NCI-H774 (cell line): ENCODE measurements around the gene ARMC3.
A peak's percentile ranks its signal among the peaks of the same experiment; 100 is the strongest.

ENCODE experiments used
- DNase-seq: peaks from one replicate; lab custom pipeline; 2025; lab: John Stamatoyannopoulos, UW

The ARMC3 gene

GRCh38 chr10:22992621-22993020 is 64.8 kb downstream of the ARMC3 start:
- no peak for DNase-seq

DNA sequence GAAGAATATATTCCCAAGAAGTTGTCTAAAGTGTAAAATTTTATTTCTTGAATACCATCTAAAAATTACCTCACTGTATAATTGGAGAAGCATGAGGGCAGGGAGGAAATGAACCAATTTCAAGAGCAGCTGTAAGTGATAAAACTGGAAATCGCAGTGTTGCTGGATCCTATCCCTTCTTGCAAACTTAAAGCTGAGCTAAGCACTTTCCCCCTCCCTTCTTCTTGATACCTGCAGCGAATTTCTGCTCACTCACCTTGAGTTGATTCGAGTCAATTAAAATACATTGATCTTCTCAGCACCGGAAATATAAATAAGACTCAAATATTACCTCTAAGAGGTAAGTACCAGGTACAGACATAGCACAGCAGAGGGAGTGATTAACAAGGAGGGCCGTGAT is 65.5 kb downstream of the ARMC3 start:
- DNase-seq, result no peak

GRCh38 chr10:22997096-22997495 is 69.2 kb downstream of the ARMC3 start:
- DNase-seq, result peak; percentile 9

GRCh38 chr10:22998091-22998490 is 70.2 kb downstream of the ARMC3 start:
- no peak for DNase-seq

- peak; percentile 25 for DNase-seq
These were observed 72.1 kb downstream of the ARMC3 start for GRCh38 chr10:22999942-23000341.

DNA sequence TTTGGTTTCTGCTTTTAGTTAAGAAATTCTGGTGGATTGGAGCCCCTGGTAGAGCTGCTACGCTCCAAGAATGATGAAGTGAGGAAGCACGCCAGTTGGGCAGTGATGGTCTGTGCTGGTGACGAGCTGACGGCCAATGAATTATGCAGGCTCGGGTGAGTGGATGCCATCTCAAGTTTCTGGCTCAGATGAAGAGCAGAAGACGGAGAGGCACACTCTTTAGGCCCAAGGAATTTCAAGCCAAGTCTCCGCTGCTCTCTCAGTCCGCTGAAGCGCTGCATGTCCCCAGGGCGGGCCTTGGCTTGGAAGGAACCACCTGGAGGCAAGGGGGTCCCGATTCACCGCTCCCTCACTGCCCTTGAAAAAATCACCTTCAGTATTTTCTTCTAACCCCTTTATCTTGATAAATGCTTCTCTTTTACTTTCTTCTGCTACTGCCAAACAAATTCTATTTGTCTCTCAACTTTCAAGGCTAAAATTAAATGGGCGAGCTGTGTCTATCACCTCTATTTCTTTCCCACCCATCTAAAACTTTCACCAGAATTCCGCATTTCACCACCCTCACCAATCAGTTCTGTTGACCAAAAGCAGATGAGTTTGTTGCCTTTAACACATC is 74.2 kb downstream of the ARMC3 start:
- DNase-seq, result no peak

GRCh38 chr10:23005150-23005549 is 77.3 kb downstream of the ARMC3 start:
- no peak for DNase-seq

- no peak for DNase-seq
These were observed 85.9 kb downstream of the ARMC3 start for GRCh38 chr10:23013581-23014335.

GRCh38 chr10:23015021-23015707 is 87.3 kb downstream of the ARMC3 start:
- no peak for DNase-seq

- DNase-seq, result no peak
These were observed 88.8 kb downstream of the ARMC3 start for GRCh38 chr10:23016636-23017035.

- no peak for DNase-seq
These were observed 91.8 kb downstream of the ARMC3 start for GRCh38 chr10:23019633-23020032.

GRCh38 chr10:23021430-23021829 is 93.6 kb downstream of the ARMC3 start:
- DNase-seq, result no peak

GRCh38 chr10:23024002-23024401 is 96.1 kb downstream of the ARMC3 start:
- DNase-seq, result no peak

DNA sequence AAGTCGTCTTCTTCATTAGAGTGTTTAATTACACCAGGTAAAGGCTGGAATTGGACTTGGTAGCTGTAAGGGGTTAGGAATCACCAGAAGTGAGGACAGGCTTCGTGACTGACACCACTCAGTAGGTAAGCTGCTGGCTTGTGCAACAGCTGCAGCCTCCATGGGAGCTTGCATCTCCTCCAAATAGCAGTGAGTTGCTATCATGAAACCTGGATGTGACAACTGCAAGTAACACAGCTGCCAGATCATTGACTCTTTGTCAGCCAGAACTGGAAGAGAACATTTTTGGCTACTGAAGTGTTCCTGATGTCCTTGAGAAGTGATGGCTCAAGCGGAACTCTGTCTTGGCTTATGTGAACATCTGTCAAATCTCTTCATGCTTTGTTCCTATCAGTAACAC is 103.5 kb downstream of the ARMC3 start:
- DNase-seq, result no peak

DNA sequence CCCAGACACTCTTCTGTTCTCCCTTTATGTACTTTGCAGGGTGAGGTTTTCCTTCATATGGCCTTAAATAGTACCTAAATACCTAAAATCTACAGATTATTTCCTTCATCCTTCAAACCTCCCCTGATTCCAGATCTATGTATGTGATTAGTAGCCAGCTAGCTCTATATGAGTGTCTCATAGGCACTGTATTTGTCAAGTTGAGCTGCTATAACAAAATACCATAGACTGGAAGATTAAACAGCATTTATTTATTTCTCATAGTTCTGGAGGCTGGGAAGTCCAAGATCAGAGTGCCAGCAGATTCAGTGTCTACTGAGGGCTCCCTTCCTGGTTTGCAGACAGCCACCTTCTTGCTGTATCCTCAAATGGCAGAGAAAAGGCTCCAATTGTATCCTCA is 106.9 kb downstream of the ARMC3 start:
- DNase-seq, result no peak

- no peak for DNase-seq
These were observed 107.7 kb downstream of the ARMC3 start for GRCh38 chr10:23035569-23035968.

- no peak for DNase-seq
These were observed 109.3 kb downstream of the ARMC3 start for GRCh38 chr10:23037152-23037551.

DNA sequence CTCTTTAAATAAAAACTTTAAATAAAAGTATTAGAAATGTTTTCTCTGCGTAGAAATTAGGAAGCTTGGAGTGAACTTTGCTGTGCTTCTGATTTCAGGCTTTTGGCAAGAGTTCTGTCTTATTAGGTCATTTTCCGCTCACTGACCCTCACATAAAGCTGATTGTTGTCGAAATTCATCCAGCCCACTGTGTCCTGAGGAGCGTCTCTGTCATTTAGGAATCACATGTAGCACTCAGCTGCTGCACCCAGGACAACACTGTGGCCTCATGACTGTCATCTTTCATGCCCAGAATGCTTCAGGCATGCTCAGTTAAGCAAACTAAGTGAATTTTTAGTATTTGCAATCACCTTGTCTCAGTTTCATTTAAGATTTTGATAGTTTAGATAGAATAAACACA is 109.7 kb downstream of the ARMC3 start:
- DNase-seq, result no peak

DNA sequence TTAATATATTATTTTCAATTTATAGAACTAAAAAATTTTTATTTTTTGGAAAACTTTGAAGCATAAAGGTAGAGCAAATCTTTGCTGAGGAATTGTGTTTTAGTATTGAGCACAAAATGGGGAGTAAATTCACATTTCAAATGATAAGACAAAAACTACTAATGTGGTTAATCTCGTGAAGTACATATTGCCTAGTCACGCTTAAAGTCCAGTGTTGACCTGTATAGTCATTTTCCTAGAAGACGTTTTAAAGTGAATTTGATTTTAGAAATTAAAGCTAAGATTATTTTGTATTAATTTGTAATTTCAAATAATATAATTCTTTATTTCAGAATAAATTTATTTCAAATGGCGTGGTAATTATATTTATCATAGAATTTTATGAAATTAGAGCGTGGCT is 110.3 kb downstream of the ARMC3 start:
- DNase-seq, result no peak

DNA sequence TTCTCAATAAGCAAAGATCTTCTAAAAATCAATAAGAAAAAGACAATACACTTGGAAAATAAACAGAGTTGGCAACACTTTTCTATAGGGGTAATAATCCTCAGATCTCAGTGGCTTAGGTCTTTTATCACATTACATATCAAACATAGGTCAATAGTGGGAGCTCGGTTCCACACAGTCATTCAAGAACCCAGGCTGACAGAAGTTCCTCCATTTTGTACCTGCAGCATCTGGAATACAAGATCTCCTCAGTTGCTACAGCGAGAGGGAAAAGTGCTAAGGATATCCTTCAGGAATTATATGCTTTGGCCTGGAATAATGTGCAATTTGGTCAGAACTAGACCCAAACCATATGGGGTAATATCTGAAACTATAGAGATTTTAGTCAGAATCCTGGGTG is 112.1 kb downstream of the ARMC3 start:
- DNase-seq, result no peak

- no peak for DNase-seq
These were observed 118.2 kb downstream of the ARMC3 start for GRCh38 chr10:23046027-23046426.

DNA sequence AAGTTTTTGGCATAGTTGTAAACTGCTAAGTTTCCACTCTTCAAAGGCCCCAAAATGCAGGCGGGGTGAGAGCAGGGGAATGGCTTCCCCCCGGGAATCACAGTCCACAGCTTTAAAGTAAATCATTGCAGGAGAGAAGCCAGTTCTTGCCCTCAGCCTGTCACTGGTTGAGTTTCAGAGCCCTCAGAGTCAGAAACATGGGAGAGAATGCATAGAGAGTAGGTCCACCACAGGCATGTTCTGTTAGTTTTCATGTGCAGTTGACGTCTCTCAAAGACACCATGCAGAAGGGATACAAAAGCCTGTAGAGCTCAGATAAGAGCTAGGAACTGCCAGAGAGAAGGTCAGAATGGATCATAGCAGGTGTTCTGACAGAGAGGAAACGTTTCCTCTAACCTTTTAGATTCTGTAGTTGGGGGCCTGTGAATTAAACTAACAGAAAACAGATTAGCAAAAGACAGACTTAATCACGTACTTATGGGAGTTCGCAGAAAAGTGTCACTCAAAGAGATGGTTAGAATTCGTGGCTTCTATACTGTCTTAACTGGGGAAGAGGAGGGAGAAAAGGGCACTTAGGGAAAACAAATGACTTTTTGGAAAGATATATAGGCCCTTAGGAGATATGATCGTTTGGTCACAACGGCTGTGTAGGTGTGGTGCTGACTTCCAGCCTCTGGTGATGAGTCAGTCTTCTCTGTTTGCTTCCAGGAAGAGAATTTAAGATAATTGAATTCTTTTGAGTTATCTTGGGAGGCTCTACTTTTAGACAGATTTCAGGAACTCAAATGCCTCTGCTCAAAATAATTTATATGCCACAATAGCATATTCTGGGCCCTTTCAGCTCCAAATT is 119.6 kb downstream of the ARMC3 start:
- DNase-seq, result no peak
